Muscle of leg (tissue), 11 donors: Measurements from ENCODE around the gene AKAP12. TPM values are rescaled to one million over a fixed set of nuclear protein-coding genes. Genes with fewer than 3 reads are reported as not detected.
"Not testable (repeated sequence)": the region's sequence is repeated elsewhere in the genome, so short reads cannot be mapped to it uniquely, and the experiment has no call there.

ENCODE experiments used
- DNase-seq: peaks from one replicate; pipeline ENCODE4 v3.0.0; 2013
- H3K27ac ChIP-seq: one replicate; pipeline ENCODE4 v1.5.1; 2013; ENCODE audit warnings: mild to moderate bottlenecking, low read length, control low read depth
- H3K27me3 ChIP-seq: one replicate; pipeline ENCODE4 v1.6.1; 2013; ENCODE audit warnings: low read length; ENCODE audit not compliant: control insufficient read depth, insufficient read depth
- H3K36me3 ChIP-seq: one replicate; pipeline ENCODE4 v1.6.1; 2013; ENCODE audit warnings: low read length; ENCODE audit not compliant: control insufficient read depth, insufficient read depth
- H3K4me1 ChIP-seq: one replicate; pipeline ENCODE4 v1.6.1; 2013; ENCODE audit warnings: low read length; ENCODE audit not compliant: control insufficient read depth, insufficient read depth
- H3K4me3 ChIP-seq: one replicate; pipeline ENCODE4 v1.5.1; 2013; ENCODE audit warnings: low read length, control low read depth
- H3K9me3 ChIP-seq: replicated peaks from 2 replicates; pipeline ENCODE4 v1.6.1; 2013; ENCODE audit warnings: low read depth, low read length; ENCODE audit not compliant: control insufficient read depth
- WGBS: methylation state at CpG from one replicate; pipeline ENCODE4 v1.1.5; 2013; ENCODE audit warnings: missing lambda C conversion rate; ENCODE audit not compliant: insufficient coverage; 5-methylcytosine and 5-hydroxymethylcytosine counted together
- polyA plus RNA-seq, 8 donors: library from polyadenylated mRNA; unstranded; fragments of 120-200 nt; gene quantifications; one replicate each; pipeline versions ENCODE4 v1.2.1 to v1.2.3, GENCODE V29; 2013; ENCODE audit warnings: inconsistent platforms in 1 of 8, low replicate concordance in 1 of 8; ENCODE audit not compliant: insufficient read length in 8 of 8, insufficient read depth in 1 of 8
- total RNA-seq: library from RNA; stranded (reverse); fragments of 120-200 nt; gene quantifications from one replicate; pipeline ENCODE4 v1.2.4, GENCODE V29; 2013

The AKAP12 gene
- total and polyA plus RNA-seq, 9 donors = 73.2 to 160 (median 123) TPM

DNA sequence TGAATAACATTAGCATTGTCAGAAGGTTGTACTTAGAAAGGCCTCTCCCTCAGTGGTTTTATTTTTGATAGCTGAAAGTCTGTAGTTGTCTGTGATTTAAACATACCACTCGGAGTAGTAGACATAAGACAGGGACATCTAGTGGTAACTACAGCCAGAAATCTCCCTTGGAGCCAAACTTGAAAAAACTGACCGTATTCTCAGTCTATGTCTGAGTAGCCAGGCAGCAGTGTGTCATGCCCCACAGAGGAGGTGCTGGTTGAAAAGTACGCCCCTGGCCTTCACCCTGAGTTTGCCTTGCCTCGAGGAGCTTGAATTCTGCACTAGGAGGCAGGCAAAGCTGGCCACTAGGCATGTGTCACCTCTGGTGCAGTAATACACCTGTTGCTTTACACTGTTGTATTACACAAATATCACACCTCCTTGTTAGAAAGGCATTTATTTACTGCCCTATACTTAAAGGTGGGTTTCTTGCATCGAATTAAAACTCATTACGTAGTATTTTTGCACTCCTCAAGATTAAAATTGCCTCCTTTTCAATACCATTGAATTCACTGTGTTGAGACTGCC lies 130.8 kb downstream of the AKAP12 start:
- H3K27ac ChIP-seq = no peak overlapping the region
- DNase-seq = peak; percentile 71
- no peaks in the 10 kb centered on the region for H3K27me3 ChIP-seq
- no peaks in the 10 kb centered on the region for H3K9me3 ChIP-seq
- peaks cover 37% of the 10 kb centered on the region for H3K36me3 ChIP-seq
- WGBS = 52% methylated on average over 4 of the region's 6 CpGs
- H3K4me3 ChIP-seq = no peak overlapping the region
- no peaks in the 10 kb centered on the region for H3K4me1 ChIP-seq

DNA sequence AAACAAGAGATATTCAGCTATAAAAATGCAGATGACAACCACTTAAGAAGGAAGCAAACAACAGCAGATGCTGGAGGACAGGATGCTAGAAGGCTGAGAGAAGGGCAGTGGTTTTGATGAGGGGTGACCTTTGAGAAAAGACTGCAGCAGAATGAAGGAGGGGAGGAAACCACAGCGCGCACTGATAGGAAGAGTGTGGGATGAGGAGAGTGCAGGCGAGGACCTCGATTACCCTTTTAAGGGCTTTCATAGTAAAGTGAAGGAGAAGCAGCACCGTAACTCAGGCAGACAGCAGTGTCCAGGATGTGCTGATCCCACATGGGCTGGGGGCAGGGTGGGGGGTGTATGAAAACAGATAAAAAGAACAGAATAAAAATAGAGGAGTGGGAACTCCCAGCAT lies 132.4 kb downstream of the AKAP12 start:
- no peak for DNase-seq
- Histone ChIP-seq H3K36me3 (peaks cover 25% of the 10 kb centered on the region), H3K4me1 (no peaks in the 10 kb centered on the region), H3K27ac (no peak overlapping the region), H3K9me3 (no peaks in the 10 kb centered on the region), H3K27me3 (no peaks in the 10 kb centered on the region), H3K4me3 (no peak overlapping the region)
- 89% methylated on average over 5 of the region's 5 CpGs for WGBS

DNA sequence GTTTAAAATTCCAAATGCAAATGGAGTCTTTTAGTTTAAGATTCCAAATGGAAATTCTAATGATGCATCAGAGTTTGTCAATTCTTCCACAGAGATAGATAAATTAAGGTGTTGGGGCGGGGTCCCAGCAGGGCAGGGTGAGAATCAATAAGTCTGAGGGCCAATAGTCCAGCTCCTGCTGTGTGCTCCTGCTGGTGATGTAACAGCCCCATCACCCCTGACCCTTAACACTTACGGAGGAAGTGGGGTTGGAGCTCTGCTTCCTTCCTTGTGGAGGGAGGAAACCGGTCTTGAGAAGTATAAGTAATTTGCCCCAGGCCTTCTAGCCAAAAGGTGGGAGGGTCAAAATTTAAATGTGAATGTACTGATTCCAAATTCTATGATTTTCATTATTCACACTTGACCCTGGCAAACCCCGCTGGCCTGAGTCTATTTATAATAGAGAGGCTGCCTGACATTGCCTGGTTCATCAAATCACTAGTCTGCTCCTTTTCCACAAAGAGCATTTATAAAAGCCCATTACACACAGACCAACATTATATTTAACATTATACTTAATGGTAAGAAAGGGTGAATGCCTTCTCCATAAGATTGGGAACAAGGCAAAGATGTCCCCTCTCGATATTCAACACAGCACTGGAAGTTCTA lies 134.4 kb downstream of the AKAP12 start:
- DNase-seq = no peak
- no peaks in the 10 kb centered on the region for H3K27me3 ChIP-seq
- no peak overlapping the region for H3K4me3 ChIP-seq
- H3K9me3 ChIP-seq = no peaks in the 10 kb centered on the region
- peaks cover 24% of the 10 kb centered on the region for H3K36me3 ChIP-seq
- no CpG with 5 or more reads among the region's 5 CpGs for WGBS
- H3K27ac ChIP-seq = peak overlapping the region; percentile 59
- H3K4me1 ChIP-seq = no peaks in the 10 kb centered on the region

DNA sequence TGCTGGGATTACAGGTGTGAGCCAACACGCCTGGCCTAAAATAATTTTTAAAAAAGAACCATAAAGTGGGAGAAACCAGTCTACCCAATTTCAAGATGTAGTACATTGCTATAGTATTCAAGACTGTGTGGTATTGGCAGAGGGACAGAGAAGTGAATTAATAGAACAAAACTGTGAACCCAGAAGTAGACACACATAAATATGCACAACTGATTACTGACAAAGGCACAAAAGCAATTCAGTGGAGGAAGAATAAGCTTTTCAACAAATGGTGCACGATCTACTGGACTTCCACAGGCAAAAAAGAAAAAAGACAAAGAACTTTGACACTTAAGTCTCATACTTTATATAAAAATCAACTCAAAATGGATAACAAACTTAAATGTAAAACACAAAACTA lies 136.1 kb downstream of the AKAP12 start:
- H3K27ac ChIP-seq = no peak overlapping the region
- H3K27me3 ChIP-seq = no peaks in the 10 kb centered on the region
- H3K9me3 ChIP-seq = no peaks in the 10 kb centered on the region
- no CpG with 5 or more reads among the region's 2 CpGs for WGBS
- peaks cover 19% of the 10 kb centered on the region for H3K36me3 ChIP-seq
- no peak overlapping the region for H3K4me3 ChIP-seq
- no peak for DNase-seq
- peaks cover 7% of the 10 kb centered on the region for H3K4me1 ChIP-seq

DNA sequence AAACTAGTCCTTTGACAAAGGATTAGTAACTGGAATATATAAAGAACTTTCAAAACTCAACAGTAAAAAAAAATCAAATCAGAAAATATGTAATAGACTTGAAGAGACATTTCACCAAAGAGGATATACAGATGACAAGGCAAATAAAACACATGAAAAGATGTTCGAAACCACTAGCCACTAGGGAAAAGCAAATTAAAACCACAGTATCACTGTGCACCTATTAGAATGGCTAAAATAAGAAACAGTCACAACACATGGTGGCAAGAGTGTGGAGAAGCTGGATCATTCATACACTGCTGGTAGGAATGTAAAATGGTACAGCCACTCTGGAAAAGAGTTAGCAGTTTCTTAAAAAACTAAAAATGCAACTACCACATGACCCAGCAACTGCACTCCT lies 136.7 kb downstream of the AKAP12 start:
- H3K27ac ChIP-seq = no peak overlapping the region
- no peaks in the 10 kb centered on the region for H3K27me3 ChIP-seq
- H3K4me3 ChIP-seq = no peak overlapping the region
- H3K9me3 ChIP-seq = no peaks in the 10 kb centered on the region
- peaks cover 9% of the 10 kb centered on the region for H3K4me1 ChIP-seq
- DNase-seq = no peak
- peaks cover 13% of the 10 kb centered on the region for H3K36me3 ChIP-seq
- WGBS = no CpG with 5 or more reads among the region's 1 CpG

DNA sequence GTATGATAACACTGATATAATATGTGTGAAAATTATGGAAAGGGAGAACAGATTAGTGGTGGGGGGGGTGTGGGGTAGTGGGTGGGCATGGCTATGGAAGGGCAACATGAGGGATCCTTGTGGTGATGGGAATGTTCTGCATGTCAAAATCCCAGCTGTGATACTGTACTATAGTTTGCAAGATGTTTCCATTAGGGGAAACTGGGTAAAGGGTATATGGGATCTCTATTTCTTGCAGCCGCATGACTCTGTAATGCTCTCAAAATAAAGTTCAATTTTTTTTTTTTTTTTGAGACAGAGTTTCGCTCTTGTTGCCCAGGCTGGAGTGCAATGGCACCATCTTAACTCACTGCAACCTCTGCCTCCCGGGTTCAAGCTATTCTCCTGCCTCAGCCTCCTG lies 137.3 kb downstream of the AKAP12 start:
- H3K27ac ChIP-seq = no peak overlapping the region
- no peaks in the 10 kb centered on the region for H3K27me3 ChIP-seq
- WGBS = 100% methylated on average over 1 of the region's 3 CpGs
- no peak for DNase-seq
- H3K9me3 ChIP-seq = no peaks in the 10 kb centered on the region
- no peak overlapping the region for H3K4me3 ChIP-seq
- H3K4me1 ChIP-seq = peaks cover 9% of the 10 kb centered on the region
- H3K36me3 ChIP-seq = peaks cover 9% of the 10 kb centered on the region

DNA sequence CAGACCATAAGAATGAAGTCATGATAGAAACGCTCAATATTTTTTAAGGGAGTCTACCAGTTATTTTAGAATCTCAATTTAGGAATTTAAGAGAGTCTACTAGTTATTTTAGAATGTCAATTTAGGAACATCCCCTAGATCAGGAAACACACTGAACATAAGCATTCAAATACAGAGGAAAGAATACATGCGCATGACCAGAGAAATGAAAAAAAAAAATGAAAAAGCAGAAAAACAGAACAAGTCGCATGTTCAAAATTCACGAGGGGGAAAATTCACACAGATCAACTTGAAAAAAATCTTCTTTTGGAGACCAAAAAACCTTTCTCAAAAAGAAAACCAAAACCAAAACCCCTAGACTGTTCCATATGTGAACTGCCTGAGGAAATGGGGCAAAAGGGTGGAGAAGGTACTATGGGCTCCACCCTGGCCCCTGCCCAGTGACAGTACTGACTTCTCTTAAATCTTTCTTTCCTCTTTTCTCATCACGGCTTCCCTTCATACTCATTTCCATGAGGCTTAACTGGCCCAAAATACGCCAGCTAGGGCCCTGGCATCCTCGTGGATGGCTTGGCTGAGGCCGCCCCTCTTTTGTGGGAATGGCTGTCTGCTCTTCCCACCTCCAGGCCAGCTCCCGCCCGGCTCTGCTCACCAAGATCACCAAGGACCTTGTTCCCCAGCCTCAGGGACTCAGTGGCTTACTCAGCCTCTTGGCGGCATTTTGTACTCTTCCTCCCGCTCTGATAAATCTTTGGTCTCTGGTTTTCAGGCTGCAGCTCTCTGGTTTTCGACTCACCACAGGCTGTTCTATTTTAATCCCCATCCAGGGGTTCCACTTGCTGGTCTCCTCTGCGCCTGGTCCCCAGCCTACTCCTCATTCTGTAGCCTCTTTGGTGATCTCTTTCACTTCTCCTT lies 140.4 kb downstream of the AKAP12 start:
- DNase-seq = no peak
- H3K4me1 ChIP-seq = peaks cover 9% of the 10 kb centered on the region
- peak overlapping the region; percentile 25 for H3K27ac ChIP-seq
- H3K9me3 ChIP-seq = no peaks in the 10 kb centered on the region
- H3K36me3 ChIP-seq = peaks cover 3% of the 10 kb centered on the region
- H3K4me3 ChIP-seq = peak overlapping the region; percentile 4
- 71% methylated on average over 10 of the region's 14 CpGs for whole genome bisulfite sequencing
- H3K27me3 ChIP-seq = no peaks in the 10 kb centered on the region

DNA sequence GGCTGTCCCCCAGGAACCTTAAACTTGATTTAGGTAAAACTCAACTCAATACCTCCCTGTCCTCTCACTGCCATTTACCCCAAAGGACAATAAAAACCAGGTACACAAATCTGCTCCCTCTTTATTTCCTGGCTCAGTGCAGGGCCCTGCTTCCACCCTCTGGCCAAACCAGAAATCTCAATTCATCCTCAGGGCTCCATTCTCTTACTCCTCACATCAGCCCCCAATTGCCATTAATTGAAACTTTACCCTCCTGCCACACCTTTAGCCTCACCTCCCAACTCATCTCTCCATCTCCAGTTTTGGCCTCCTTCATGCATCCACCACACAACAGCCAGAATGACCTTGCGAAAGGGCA lies 141.1 kb downstream of the AKAP12 start:
- Histone ChIP-seq H3K27me3 (no peaks in the 10 kb centered on the region), H3K4me3 (no peak overlapping the region), H3K27ac (no peak overlapping the region), H3K4me1 (peaks cover 9% of the 10 kb centered on the region), H3K9me3 (no peaks in the 10 kb centered on the region), H3K36me3 (peaks cover 3% of the 10 kb centered on the region)
- 100% methylated on average over 1 of the region's 1 CpG for WGBS
- DNase-seq = no peak

DNA sequence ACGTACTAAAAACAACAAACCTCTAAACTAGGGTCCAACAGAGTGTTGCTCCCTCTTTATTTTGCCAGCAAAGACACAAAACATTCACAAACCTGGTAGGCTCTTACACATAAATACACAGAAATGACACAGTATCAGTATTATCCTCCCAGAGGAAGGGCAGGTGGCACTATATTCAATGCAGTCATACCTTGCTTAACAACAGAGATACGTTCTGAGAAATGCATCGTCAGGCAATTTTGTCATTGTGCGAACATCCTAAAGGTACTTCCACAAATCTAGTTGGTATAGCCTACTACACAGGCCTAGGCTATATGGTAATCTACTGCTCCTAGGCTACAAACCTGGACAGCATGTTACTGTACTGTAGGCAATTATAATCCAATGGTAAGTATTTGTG lies 142.0 kb downstream of the AKAP12 start:
- no peak overlapping the region for H3K27ac ChIP-seq
- no peaks in the 10 kb centered on the region for H3K9me3 ChIP-seq
- DNase-seq = no peak
- peaks cover 3% of the 10 kb centered on the region for H3K36me3 ChIP-seq
- peaks cover 9% of the 10 kb centered on the region for H3K4me1 ChIP-seq
- H3K27me3 ChIP-seq = no peaks in the 10 kb centered on the region
- no peak overlapping the region for H3K4me3 ChIP-seq
- 93% methylated on average over 4 of the region's 4 CpGs for WGBS

DNA sequence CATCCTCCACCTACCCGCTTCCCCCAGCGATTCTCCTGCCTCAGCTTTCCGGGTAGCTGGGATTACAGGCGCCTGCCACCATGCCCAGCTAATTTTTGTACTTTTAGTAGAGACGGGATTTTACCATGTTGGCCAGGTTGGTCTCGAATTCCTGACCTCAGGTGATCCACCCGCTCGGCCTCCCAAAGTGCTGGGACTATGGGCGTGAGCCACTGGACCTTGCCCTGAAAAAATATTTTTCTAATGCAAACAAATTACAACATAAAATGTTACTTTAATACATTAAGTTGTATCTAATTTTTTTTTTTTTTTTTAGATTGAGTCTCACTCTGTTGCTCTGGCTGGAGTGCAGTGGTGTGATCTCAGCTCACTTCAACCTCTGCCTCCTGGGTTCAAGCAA lies 142.9 kb downstream of the AKAP12 start:
- H3K27me3 ChIP-seq, H3K4me3 ChIP-seq, H3K36me3 ChIP-seq, H3K9me3 ChIP-seq, DNase-seq, H3K27ac ChIP-seq, H3K4me1 ChIP-seq: not testable (repeated sequence)
- 100% methylated on average over 2 of the region's 9 CpGs for whole genome bisulfite sequencing
